PFSK-1 (cell line): Measurements from ENCODE around the gene STXBP2.

ENCODE experiments used
- FOXP2 ChIP-seq: optimal IDR thresholded peaks from 2 replicates; pipeline ENCODE3; 2011; ENCODE audit warnings: borderline replicate concordance, control low read depth, inconsistent platforms; ENCODE audit not compliant: insufficient read depth; ENCODE audit errors: extremely low read length, extremely low read depth
- POLR2AphosphoS5 ChIP-seq: IDR thresholded peaks from 2 replicates; pipeline ENCODE4 v1.6.1; 2012; ENCODE audit warnings: low read depth, mild to moderate bottlenecking, control low read depth, low read length, moderate library complexity
- REST ChIP-seq, 2 experiments: IDR thresholded peaks; 2 replicates each; pipeline versions ENCODE4 v1.6.1 to v1.8.0; 2011 to 2012; ENCODE audit warnings: low read depth in 2 of 2, low read length in 2 of 2, control low read depth in 1 of 2, inconsistent platforms in 1 of 2, mild to moderate bottlenecking in 1 of 2, moderate library complexity in 1 of 2; ENCODE audit not compliant: insufficient read depth in 1 of 2
- SIN3A ChIP-seq: IDR thresholded peaks from 2 replicates; pipeline ENCODE4 v1.6.1; 2012; ENCODE audit warnings: mild to moderate bottlenecking, low read length, moderate library complexity, borderline replicate concordance; ENCODE audit not compliant: insufficient read depth
- TAF1 ChIP-seq: IDR thresholded peaks from 2 replicates; pipeline ENCODE4 v1.6.1; 2012; ENCODE audit warnings: low read length, control low read depth, borderline replicate concordance; ENCODE audit not compliant: insufficient read depth

- no peak for TF ChIP-seq POLR2AphosphoS5
- no peak for TF ChIP-seq REST (IDR thresholded peaks at IDR 0.05; ENCODE audit: insufficient read depth in 1 of 2, low read depth in 2 of 2, low read length in 2 of 2)
- TF ChIP-seq TAF1, result no peak
- TF ChIP-seq SIN3A, result no peak
- no peak for TF ChIP-seq FOXP2
These were observed 55.6 kb downstream of the STXBP2 start for GRCh38 chr19:7692417-7693088.
